ENCODE data around the gene SMARCA2.

Gene SMARCA2

GRCh38 chr9:2163231-2163885 is 148.2 kb downstream of the SMARCA2 start:
- H3K27me3 ChIP-seq (ENCODE audit: insufficient read depth, low read length), result no peaks in the 10 kb centered on the region
- H4K8ac ChIP-seq (ENCODE audit: low read depth, low read length), result no peak overlapping the region
- DNase-seq, result no peak
- no peak overlapping the region for H3K18ac ChIP-seq (ENCODE audit: low read length)
- H3K4me2 ChIP-seq (ENCODE audit: low read length), result no peak overlapping the region
- H3K4ac ChIP-seq (ENCODE audit: low read depth, low read length), result no peak overlapping the region
- peaks cover 2% of the 10 kb centered on the region for H3K79me2 ChIP-seq (ENCODE audit: control insufficient read depth, insufficient read depth, low read length, poor library complexity)
- H3K14ac ChIP-seq (ENCODE audit: low read length), result no peak overlapping the region
- peaks cover 5 to 15% of the 10 kb centered on the region in 2 experiments for H3K36me3 ChIP-seq (ENCODE audit: control insufficient read depth in 1 of 2, insufficient read depth in 2 of 2, low read length in 2 of 2)
- H3K27ac ChIP-seq (ENCODE audit: low read depth, low read length), result no peak overlapping the region
- no peaks in the 10 kb centered on the region for H3K4me1 ChIP-seq (ENCODE audit: control insufficient read depth in 1 of 2, insufficient read depth in 2 of 2, low read length in 2 of 2)
- H3K23ac ChIP-seq (ENCODE audit: low read length), result no peak overlapping the region
- H2BK12ac ChIP-seq (ENCODE audit: low read length), result no peak overlapping the region
- H3K79me1 ChIP-seq (ENCODE audit: low read length), result no peaks in the 10 kb centered on the region
- no peak overlapping the region for H2AK5ac ChIP-seq (ENCODE audit: low read length)
- no peak overlapping the region for H2BK5ac ChIP-seq (ENCODE audit: low read depth, low read length, poor library complexity)
- H4K12ac ChIP-seq (ENCODE audit: low read depth, low read length), result no peak overlapping the region
- no peak overlapping the region for H2AFZ ChIP-seq (ENCODE audit: insufficient read depth, low read length, poor library complexity)
- H2BK120ac ChIP-seq (ENCODE audit: insufficient read depth, low read length, poor library complexity), result no peak overlapping the region
- no peak overlapping the region for H3K4me3 ChIP-seq (ENCODE audit: low read depth, low read length)
- H3K9me3 ChIP-seq (ENCODE audit: insufficient read depth, low read depth, low read length), result peaks cover 2% of the 10 kb centered on the region
- WGBS (ENCODE audit: extremely low coverage, insufficient coverage, insufficient read length), result no CpG with 5 or more reads among the region's 6 CpGs
- no peak overlapping the region for H4K91ac ChIP-seq (ENCODE audit: low read depth, low read length)
- no peak overlapping the region for H3K9ac ChIP-seq (ENCODE audit: low read length)

- no peak overlapping the region for H2BK5ac ChIP-seq (ENCODE audit: low read depth, low read length, poor library complexity)
- H3K4me1 ChIP-seq (ENCODE audit: control insufficient read depth in 1 of 2, insufficient read depth in 2 of 2, low read length in 2 of 2), result no peaks in the 10 kb centered on the region
- no CpG with 5 or more reads among the region's 1 CpG for WGBS (ENCODE audit: extremely low coverage, insufficient coverage, insufficient read length)
- H4K91ac ChIP-seq (ENCODE audit: low read depth, low read length), result no peak overlapping the region
- H3K4ac ChIP-seq (ENCODE audit: low read depth, low read length), result no peak overlapping the region
- no peak for DNase-seq
- no peak overlapping the region for H2AK5ac ChIP-seq (ENCODE audit: low read length)
- no peak overlapping the region for H3K27ac ChIP-seq (ENCODE audit: low read depth, low read length)
- H4K12ac ChIP-seq (ENCODE audit: low read depth, low read length), result no peak overlapping the region
- no peak overlapping the region for H4K8ac ChIP-seq (ENCODE audit: low read depth, low read length)
- H3K79me1 ChIP-seq (ENCODE audit: low read length), result no peaks in the 10 kb centered on the region
- H3K36me3 ChIP-seq (ENCODE audit: control insufficient read depth in 1 of 2, insufficient read depth in 2 of 2, low read length in 2 of 2), result peaks cover 7 to 20% of the 10 kb centered on the region in 2 experiments
- H3K27me3 ChIP-seq (ENCODE audit: insufficient read depth, low read length), result no peaks in the 10 kb centered on the region
- H3K18ac ChIP-seq (ENCODE audit: low read length), result no peak overlapping the region
- no peak overlapping the region for H2BK120ac ChIP-seq (ENCODE audit: insufficient read depth, low read length, poor library complexity)
- no peak overlapping the region for H3K4me3 ChIP-seq (ENCODE audit: low read depth, low read length)
- H2BK12ac ChIP-seq (ENCODE audit: low read length), result no peak overlapping the region
- no peak overlapping the region for H3K4me2 ChIP-seq (ENCODE audit: low read length)
- H3K9ac ChIP-seq (ENCODE audit: low read length), result no peak overlapping the region
- no peak overlapping the region for H2AFZ ChIP-seq (ENCODE audit: insufficient read depth, low read length, poor library complexity)
- H3K14ac ChIP-seq (ENCODE audit: low read length), result no peak overlapping the region
- H3K23ac ChIP-seq (ENCODE audit: low read length), result no peak overlapping the region
- peaks cover 2% of the 10 kb centered on the region for H3K9me3 ChIP-seq (ENCODE audit: insufficient read depth, low read depth, low read length)
- H3K79me2 ChIP-seq (ENCODE audit: control insufficient read depth, insufficient read depth, low read length, poor library complexity), result peaks cover 2% of the 10 kb centered on the region
These were observed 149.1 kb downstream of the SMARCA2 start for GRCh38 chr9:2164268-2164667.

GRCh38 chr9:2166203-2166602 is 151.1 kb downstream of the SMARCA2 start:
- Histone ChIP-seq H3K18ac (ENCODE audit: low read length) (no peak overlapping the region), H3K9ac (ENCODE audit: low read length) (no peak overlapping the region), H4K91ac (ENCODE audit: low read depth, low read length) (no peak overlapping the region), H3K36me3 (ENCODE audit: control insufficient read depth in 1 of 2, insufficient read depth in 2 of 2, low read length in 2 of 2) (peaks cover 13 to 31% of the 10 kb centered on the region in 2 experiments), H3K4me3 (ENCODE audit: low read depth, low read length) (no peak overlapping the region), H2BK120ac (ENCODE audit: insufficient read depth, low read length, poor library complexity) (no peak overlapping the region), H4K8ac (ENCODE audit: low read depth, low read length) (no peak overlapping the region), H2AK5ac (ENCODE audit: low read length) (no peak overlapping the region), H2BK5ac (ENCODE audit: low read depth, low read length, poor library complexity) (no peak overlapping the region), H3K9me3 (ENCODE audit: insufficient read depth, low read depth, low read length) (peaks cover 2% of the 10 kb centered on the region), H3K23ac (ENCODE audit: low read length) (no peak overlapping the region), H3K79me1 (ENCODE audit: low read length) (no peaks in the 10 kb centered on the region), H2AFZ (ENCODE audit: insufficient read depth, low read length, poor library complexity) (no peak overlapping the region), H3K79me2 (ENCODE audit: control insufficient read depth, insufficient read depth, low read length, poor library complexity) (peaks cover 2% of the 10 kb centered on the region), H3K27me3 (ENCODE audit: insufficient read depth, low read length) (no peaks in the 10 kb centered on the region), H3K27ac (ENCODE audit: low read depth, low read length) (no peak overlapping the region), H3K14ac (ENCODE audit: low read length) (no peak overlapping the region), H3K4ac (ENCODE audit: low read depth, low read length) (no peak overlapping the region), H3K4me2 (ENCODE audit: low read length) (no peak overlapping the region), H2BK12ac (ENCODE audit: low read length) (no peak overlapping the region), H4K12ac (ENCODE audit: low read depth, low read length) (no peak overlapping the region), H3K4me1 (ENCODE audit: control insufficient read depth in 1 of 2, insufficient read depth in 2 of 2, low read length in 2 of 2) (no peaks in the 10 kb centered on the region)
- WGBS (ENCODE audit: extremely low coverage, insufficient coverage, insufficient read length), result no CpG with 5 or more reads among the region's 1 CpG
- DNase-seq, result no peak

- H3K14ac ChIP-seq (ENCODE audit: low read length), result no peak overlapping the region
- H3K79me2 ChIP-seq (ENCODE audit: control insufficient read depth, insufficient read depth, low read length, poor library complexity), result peaks cover 2% of the 10 kb centered on the region
- H2BK12ac ChIP-seq (ENCODE audit: low read length), result no peak overlapping the region
- no peak overlapping the region for H3K4me3 ChIP-seq (ENCODE audit: low read depth, low read length)
- H3K18ac ChIP-seq (ENCODE audit: low read length), result no peak overlapping the region
- H3K4me1 ChIP-seq (ENCODE audit: control insufficient read depth in 1 of 2, insufficient read depth in 2 of 2, low read length in 2 of 2), result peaks cover 0 to 2% of the 10 kb centered on the region in 2 experiments
- H3K23ac ChIP-seq (ENCODE audit: low read length), result no peak overlapping the region
- peaks cover 2% of the 10 kb centered on the region for H3K9me3 ChIP-seq (ENCODE audit: insufficient read depth, low read depth, low read length)
- H3K4me2 ChIP-seq (ENCODE audit: low read length), result no peak overlapping the region
- H3K79me1 ChIP-seq (ENCODE audit: low read length), result no peaks in the 10 kb centered on the region
- H4K12ac ChIP-seq (ENCODE audit: low read depth, low read length), result no peak overlapping the region
- no peak overlapping the region for H3K4ac ChIP-seq (ENCODE audit: low read depth, low read length)
- no peak overlapping the region for H3K27ac ChIP-seq (ENCODE audit: low read depth, low read length)
- H3K36me3 ChIP-seq (ENCODE audit: control insufficient read depth in 1 of 2, insufficient read depth in 2 of 2, low read length in 2 of 2), result peaks cover 17 to 31% of the 10 kb centered on the region in 2 experiments
- H4K91ac ChIP-seq (ENCODE audit: low read depth, low read length), result no peak overlapping the region
- no peak overlapping the region for H2AFZ ChIP-seq (ENCODE audit: insufficient read depth, low read length, poor library complexity)
- no CpG with 5 or more reads among the region's 8 CpGs for WGBS (ENCODE audit: extremely low coverage, insufficient coverage, insufficient read length)
- H2AK5ac ChIP-seq (ENCODE audit: low read length), result no peak overlapping the region
- no peaks in the 10 kb centered on the region for H3K27me3 ChIP-seq (ENCODE audit: insufficient read depth, low read length)
- no peak for DNase-seq
- no peak overlapping the region for H4K8ac ChIP-seq (ENCODE audit: low read depth, low read length)
- no peak overlapping the region for H3K9ac ChIP-seq (ENCODE audit: low read length)
- no peak overlapping the region for H2BK120ac ChIP-seq (ENCODE audit: insufficient read depth, low read length, poor library complexity)
- no peak overlapping the region for H2BK5ac ChIP-seq (ENCODE audit: low read depth, low read length, poor library complexity)
These were observed 153.9 kb downstream of the SMARCA2 start for GRCh38 chr9:2169035-2169434.
